ENCODE results near the gene SYTL3. TPM values are rescaled to one million over a fixed set of nuclear protein-coding genes. Genes with fewer than 3 reads are reported as not detected.
A peak's percentile ranks its signal among the peaks of the same experiment; 100 is the strongest.

The SYTL3 gene
- total RNA-seq, 2 donors from 2014 or later: 9.9 to 12.1 TPM

- WGBS: 77% methylated on average over 9 of the region's 9 CpGs
- no peaks in the 10 kb centered on the region for H3K4me1 ChIP-seq (replicated peaks)
- no peak overlapping the region for H3K4me3 ChIP-seq
- H3K9me3 ChIP-seq: no peaks in the 10 kb centered on the region
- TF ChIP-seq CTCF (IDR thresholded peaks at IDR 0.05) (no peak), POLR2AphosphoS5 (IDR thresholded peaks at IDR 0.05) (no peak), POLR2A (IDR thresholded peaks at IDR 0.05) (no peak)
- H3K36me3 ChIP-seq: no peaks in the 10 kb centered on the region
- intact Hi-C loops (cut with DNase I): no loop called here
- H3K27ac ChIP-seq: no peak overlapping the region
- no peak for DNase-seq (ENCODE audit: low spot score)
- H3K27me3 ChIP-seq (replicated peaks; ENCODE audit: insufficient read depth): no peaks in the 10 kb centered on the region
These were observed 22.0 kb upstream of the SYTL3 start for GRCh38 chr6:158627940-158628211.

GRCh38 chr6:158628542-158628941 is 21.3 kb upstream of the SYTL3 start:
- H3K9me3 ChIP-seq: no peaks in the 10 kb centered on the region
- TF ChIP-seq POLR2AphosphoS5 (IDR thresholded peaks at IDR 0.05): no peak
- TF ChIP-seq POLR2A (IDR thresholded peaks at IDR 0.05): no peak
- TF ChIP-seq CTCF (IDR thresholded peaks at IDR 0.05): no peak
- no peak for DNase-seq (ENCODE audit: low spot score)
- 75% methylated on average over 17 of the region's 17 CpGs for WGBS
- H3K27me3 ChIP-seq (replicated peaks; ENCODE audit: insufficient read depth): no peaks in the 10 kb centered on the region
- H3K27ac ChIP-seq: no peak overlapping the region
- no peaks in the 10 kb centered on the region for H3K4me1 ChIP-seq (replicated peaks)
- no peak overlapping the region for H3K4me3 ChIP-seq
- intact Hi-C loops (cut with DNase I): no loop called here
- H3K36me3 ChIP-seq: no peaks in the 10 kb centered on the region

- H3K4me1 ChIP-seq (replicated peaks): no peaks in the 10 kb centered on the region
- TF ChIP-seq POLR2A (IDR thresholded peaks at IDR 0.05): no peak
- TF ChIP-seq CTCF (IDR thresholded peaks at IDR 0.05): peak in 1 of 4 experiments; percentile 18
- TF ChIP-seq POLR2AphosphoS5 (IDR thresholded peaks at IDR 0.05): no peak
- DNase-seq (ENCODE audit: low spot score): no peak
- intact Hi-C loops (cut with DNase I): no loop called here
- no peak overlapping the region for H3K27ac ChIP-seq
- H3K27me3 ChIP-seq (replicated peaks; ENCODE audit: insufficient read depth): no peaks in the 10 kb centered on the region
- H3K36me3 ChIP-seq: no peaks in the 10 kb centered on the region
- no peaks in the 10 kb centered on the region for H3K9me3 ChIP-seq
- no peak overlapping the region for H3K4me3 ChIP-seq
- WGBS: 84% methylated on average over 20 of the region's 20 CpGs
These were observed 20.3 kb upstream of the SYTL3 start for GRCh38 chr6:158629367-158630221.

GRCh38 chr6:158630938-158631616 is 18.8 kb upstream of the SYTL3 start:
- Histone ChIP-seq H3K4me1 (replicated peaks) (no peaks in the 10 kb centered on the region), H3K27me3 (replicated peaks; ENCODE audit: insufficient read depth) (no peaks in the 10 kb centered on the region), H3K36me3 (no peaks in the 10 kb centered on the region), H3K27ac (peak overlapping the region; percentile 60 to 68), H3K4me3 (no peak overlapping the region), H3K9me3 (no peaks in the 10 kb centered on the region)
- peak; percentile 70 for DNase-seq (ENCODE audit: low spot score)
- intact Hi-C loops (cut with DNase I): no loop called here
- 28% methylated on average over 19 of the region's 19 CpGs for WGBS
- TF ChIP-seq POLR2AphosphoS5 (IDR thresholded peaks at IDR 0.05) (peak; percentile 79), CTCF (IDR thresholded peaks at IDR 0.05) (no peak)

All from prostate gland (tissue), 2 donors.